AG09309 (cell line): ENCODE measurements around the gene GPR173.

Experiments
- DNase-seq: peaks from one replicate; pipeline ENCODE4 v3.0.0-alpha.2; 2010; ENCODE audit warnings: low read depth
- H3K4me3 ChIP-seq: 2 replicates; pipeline ENCODE4 v1.5.1; 2011; ENCODE audit warnings: mild to moderate bottlenecking, low read depth, low read length, moderate library complexity; ENCODE audit not compliant: control insufficient read depth
- CTCF ChIP-seq: IDR thresholded peaks from 2 replicates; pipeline ENCODE4 v1.5.1; 2011; ENCODE audit warnings: mild to moderate bottlenecking, low read depth, low read length, inconsistent platforms; ENCODE audit not compliant: insufficient read depth, control insufficient read depth; ENCODE audit errors: missing control alignments

Gene GPR173

DNA sequence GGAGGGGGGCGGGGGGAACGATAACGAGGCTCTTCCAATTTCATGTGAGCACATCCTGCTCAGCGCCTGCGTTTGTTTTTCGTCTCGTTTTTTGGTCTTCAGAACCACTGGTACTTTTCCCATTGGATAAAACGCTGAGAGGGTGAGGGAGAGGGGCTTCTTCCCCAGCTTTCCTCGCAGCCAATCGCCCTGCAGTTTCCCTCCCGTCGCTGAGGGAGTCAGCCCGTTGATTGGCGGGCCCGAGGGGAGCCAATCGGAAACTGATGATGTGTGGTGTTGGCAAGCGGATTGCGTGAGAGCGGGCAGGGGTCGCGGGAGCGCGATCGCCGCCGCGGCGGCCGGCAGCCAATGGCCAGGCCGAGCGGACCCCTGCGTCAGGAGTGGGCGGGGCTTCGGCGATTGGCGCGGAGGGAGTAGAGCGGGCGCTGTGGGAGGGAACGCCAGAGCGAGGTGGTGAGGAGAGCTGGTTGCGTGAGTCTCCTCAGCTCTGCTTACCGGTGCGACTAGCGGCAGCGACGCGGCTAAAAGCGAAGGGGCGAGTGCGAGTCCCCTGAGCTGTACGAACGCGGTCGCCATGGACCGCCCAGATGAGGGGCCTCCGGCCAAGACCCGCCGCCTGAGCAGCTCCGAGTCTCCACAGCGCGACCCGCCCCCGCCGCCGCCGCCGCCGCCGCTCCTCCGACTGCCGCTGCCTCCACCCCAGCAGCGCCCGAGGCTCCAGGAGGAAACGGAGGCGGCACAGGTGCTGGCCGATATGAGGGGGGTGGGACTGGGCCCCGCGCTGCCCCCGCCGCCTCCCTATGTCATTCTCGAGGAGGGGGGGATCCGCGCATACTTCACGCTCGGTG is 33.6 kb downstream of the GPR173 start, which contains the start of gene TSPYL2:
TSS of gene TSPYL2 (plus strand) at position 443 of the 848 bp plus-strand sequence. CDS start at position 575, 132 bp downstream.
- DNase-seq: peak; percentile 94
- TF ChIP-seq CTCF: no peak
- H3K4me3 ChIP-seq: peak within 1 kb of the TSS; percentile 72

- DNase-seq: no peak
- no peak for TF ChIP-seq CTCF
- H3K4me3 ChIP-seq: peak overlapping the region; percentile 72
These were observed 34.4 kb downstream of the GPR173 start for GRCh38 chrX:53082773-53083616.

- DNase-seq: no peak
- TF ChIP-seq CTCF: no peak
- H3K4me3 ChIP-seq: peak overlapping the region; percentile 72
These were observed 35.5 kb downstream of the GPR173 start for GRCh38 chrX:53084043-53084570.

DNA sequence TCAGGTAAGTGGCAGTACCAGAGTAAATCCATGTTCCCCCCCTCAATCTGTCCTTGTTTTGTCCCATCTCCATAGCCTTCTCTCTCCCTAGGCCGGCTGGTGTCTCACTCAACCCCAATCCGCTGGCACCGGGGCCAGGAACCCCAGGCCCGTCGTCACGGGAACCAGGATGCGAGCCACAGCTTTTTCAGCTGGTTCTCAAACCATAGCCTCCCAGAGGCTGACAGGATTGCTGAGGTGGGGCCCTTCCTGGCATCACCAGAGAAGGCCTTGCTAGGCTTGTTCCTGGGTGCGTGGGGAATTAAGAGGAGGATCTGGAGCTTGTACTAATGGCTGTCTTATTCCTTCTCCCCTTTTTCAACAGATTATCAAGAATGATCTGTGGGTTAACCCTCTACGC is 36.3 kb downstream of the GPR173 start:
- TF ChIP-seq CTCF: no peak
- no peak overlapping the region for H3K4me3 ChIP-seq
- no peak for DNase-seq

GRCh38 chrX:53085661-53086229 is 37.2 kb downstream of the GPR173 start:
- no peak for DNase-seq
- no peak overlapping the region for H3K4me3 ChIP-seq
- no peak for TF ChIP-seq CTCF

DNA sequence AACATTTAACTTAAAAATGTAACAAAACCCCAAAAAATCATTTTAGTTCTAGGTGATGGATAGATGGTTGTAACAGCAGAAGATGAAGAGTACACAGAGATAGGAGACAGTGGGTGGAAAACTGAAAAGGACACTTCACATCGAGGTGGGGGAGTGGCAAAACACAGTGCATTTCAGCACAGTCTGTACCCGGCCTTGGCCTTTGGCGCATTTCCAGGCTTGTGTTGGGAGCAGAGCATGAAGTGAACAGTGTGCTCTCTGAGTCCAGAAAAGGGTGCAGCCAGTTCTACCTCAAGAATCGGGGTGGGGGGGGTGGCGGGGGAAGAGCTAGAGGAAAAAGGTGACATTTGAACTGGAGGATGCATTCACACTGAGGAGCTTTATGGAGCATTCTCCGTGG is 37.9 kb downstream of the GPR173 start:
- no peak for DNase-seq

More for the DNA sequence above, 37.9 kb downstream of the GPR173 start:
- no peak overlapping the region for H3K4me3 ChIP-seq
- no peak for TF ChIP-seq CTCF
